Osteoblast (primary cell): ENCODE results near the gene RTP5. TPM values are rescaled to one million over a fixed set of nuclear protein-coding genes. Genes with fewer than 3 reads are reported as not detected.
A peak's percentile ranks its signal among the peaks of the same experiment; 100 is the strongest.

Source experiments
- DNase-seq: peaks from one replicate; pipeline ENCODE4 v3.0.0; 2011; ENCODE audit warnings: low spot score, mixed read lengths; ENCODE audit not compliant: insufficient read length; ENCODE audit errors: missing footprints
- H2AFZ ChIP-seq: 2 replicates; pipeline ENCODE4 v1.6.0; 2011; ENCODE audit warnings: mild to moderate bottlenecking, low read length
- H3K27ac ChIP-seq: 2 replicates; pipeline ENCODE4 v1.5.1; 2011; ENCODE audit warnings: mild to moderate bottlenecking, low read depth, low read length, moderate library complexity
- H3K27me3 ChIP-seq: 2 replicates; pipeline ENCODE4 v1.6.0; 2012; ENCODE audit warnings: mild to moderate bottlenecking, control low read depth, inconsistent platforms, low read length, moderate library complexity; ENCODE audit not compliant: insufficient read depth
- H3K36me3 ChIP-seq: 2 replicates; pipeline ENCODE4 v1.5.1; 2011; ENCODE audit warnings: mild to moderate bottlenecking, low read length, control low read depth, moderate library complexity; ENCODE audit not compliant: insufficient read depth
- H3K4me1 ChIP-seq: 2 replicates; pipeline ENCODE4 v1.5.1; 2011; ENCODE audit warnings: mild to moderate bottlenecking, low read length, control low read depth, moderate library complexity; ENCODE audit not compliant: insufficient read depth
- H3K4me2 ChIP-seq: 2 replicates; pipeline ENCODE4 v1.6.0; 2011; ENCODE audit warnings: mild to moderate bottlenecking, low read length; ENCODE audit not compliant: insufficient read depth
- H3K4me3 ChIP-seq: fragments of 200-600 bp; sonication (generic); 3 replicates; pipeline ENCODE4 v1.5.1; 2012; ENCODE audit warnings: mild to moderate bottlenecking, low read length, inconsistent platforms; ENCODE audit not compliant: insufficient read depth
- H3K79me2 ChIP-seq: 2 replicates; pipeline ENCODE4 v1.6.0; 2012; ENCODE audit warnings: mild to moderate bottlenecking, low read length, control low read depth, inconsistent platforms; ENCODE audit not compliant: insufficient read depth
- H3K9me3 ChIP-seq: 2 replicates; pipeline ENCODE4 v1.5.1; 2011; ENCODE audit warnings: low read depth, low read length, control low read depth
- H4K20me1 ChIP-seq: 2 replicates; pipeline ENCODE4 v1.6.0; 2012; ENCODE audit warnings: mild to moderate bottlenecking, low read length, control low read depth; ENCODE audit not compliant: insufficient read depth
- CTCF ChIP-seq: IDR thresholded peaks from 2 replicates; pipeline ENCODE4 v1.5.1; 2011; ENCODE audit warnings: mild to moderate bottlenecking, low read depth, low read length, moderate library complexity; ENCODE audit errors: extremely low read depth
- total RNA-seq: library from RNA; depleted of rRNA; stranded (reverse); fragments of >200 nt; gene quantifications from 2 replicates; pipeline ENCODE4 v1.2.3, GENCODE V29; 2012

RTP5 gene
- total RNA-seq, 1 donor: not detected

GRCh38 chr2:241877989-241878970 is 8.8 kb downstream of the RTP5 start:
- no peak overlapping the region for H3K27ac ChIP-seq
- no peak overlapping the region for H3K4me3 ChIP-seq
- H4K20me1 ChIP-seq: no peaks in the 10 kb centered on the region
- no peak overlapping the region for H3K4me2 ChIP-seq
- peaks cover 20% of the 10 kb centered on the region for H3K4me1 ChIP-seq
- H3K79me2 ChIP-seq: no peaks in the 10 kb centered on the region
- no peaks in the 10 kb centered on the region for H3K36me3 ChIP-seq
- H2AFZ ChIP-seq: no peak overlapping the region
- peak; percentile 55 for TF ChIP-seq CTCF
- H3K27me3 ChIP-seq: no peaks in the 10 kb centered on the region
- DNase-seq: peak; percentile 99
- no peaks in the 10 kb centered on the region for H3K9me3 ChIP-seq

DNA sequence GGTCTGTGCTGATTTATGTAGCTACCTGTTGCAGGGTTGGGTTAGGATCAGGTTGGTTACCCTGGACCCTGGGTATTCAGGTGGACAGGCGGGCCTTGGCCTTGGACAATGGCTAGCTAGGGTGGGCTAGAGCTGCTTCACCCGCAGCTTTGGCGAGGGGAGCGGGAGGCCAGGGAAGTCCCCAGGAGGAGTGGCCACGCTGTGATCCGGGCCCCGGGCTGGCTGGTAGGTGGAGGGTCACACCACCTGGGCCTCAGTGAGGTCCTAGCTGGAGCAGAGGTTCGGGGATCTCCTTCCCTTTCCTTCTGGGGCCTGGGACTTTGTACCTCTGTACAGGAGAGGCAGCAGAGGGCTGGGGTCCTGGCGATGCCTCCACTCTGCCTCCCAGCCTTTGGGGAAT is 9.8 kb downstream of the RTP5 start:
- no peak for DNase-seq
- H3K79me2 ChIP-seq: no peaks in the 10 kb centered on the region
- H3K4me2 ChIP-seq: no peak overlapping the region
- H3K36me3 ChIP-seq: no peaks in the 10 kb centered on the region
- no peak overlapping the region for H3K4me3 ChIP-seq
- no peaks in the 10 kb centered on the region for H4K20me1 ChIP-seq
- H3K27ac ChIP-seq: no peak overlapping the region
- H2AFZ ChIP-seq: no peak overlapping the region
- peaks cover 20% of the 10 kb centered on the region for H3K4me1 ChIP-seq
- no peaks in the 10 kb centered on the region for H3K9me3 ChIP-seq
- no peaks in the 10 kb centered on the region for H3K27me3 ChIP-seq
- no peak for TF ChIP-seq CTCF

GRCh38 chr2:241880311-241881073 is 11.0 kb downstream of the RTP5 start:
- TF ChIP-seq CTCF: no peak
- no peaks in the 10 kb centered on the region for H4K20me1 ChIP-seq
- peak overlapping the region; percentile 93 for H2AFZ ChIP-seq
- H3K4me1 ChIP-seq: peaks cover 20% of the 10 kb centered on the region
- H3K27ac ChIP-seq: no peak overlapping the region
- H3K4me3 ChIP-seq: peak overlapping the region; percentile 83
- H3K36me3 ChIP-seq: no peaks in the 10 kb centered on the region
- H3K4me2 ChIP-seq: peak overlapping the region; percentile 91
- H3K79me2 ChIP-seq: no peaks in the 10 kb centered on the region
- H3K9me3 ChIP-seq: no peaks in the 10 kb centered on the region
- DNase-seq: no peak
- no peaks in the 10 kb centered on the region for H3K27me3 ChIP-seq
